GM18519 (cell line): ENCODE measurements around the gene MRPL28.
A peak's percentile ranks its signal among the peaks of the same experiment; 100 is the strongest.
"Not testable (repeated sequence)": the region's sequence is repeated elsewhere in the genome, so short reads cannot be mapped to it uniquely, and the experiment has no call there.

Source experiments
- ATAC-seq: cut with Tn5 transposase; IDR thresholded peaks from one replicate; pipeline ENCODE4 v1.9.1; 2021; ENCODE audit warnings: mild to moderate bottlenecking, moderate library complexity; ENCODE audit not compliant: unreplicated experiment, low FRiP score

MRPL28 gene

GRCh38 chr16:392450-393030 is 22.2 kb upstream of the MRPL28 start:
- no peak for ATAC-seq

DNA sequence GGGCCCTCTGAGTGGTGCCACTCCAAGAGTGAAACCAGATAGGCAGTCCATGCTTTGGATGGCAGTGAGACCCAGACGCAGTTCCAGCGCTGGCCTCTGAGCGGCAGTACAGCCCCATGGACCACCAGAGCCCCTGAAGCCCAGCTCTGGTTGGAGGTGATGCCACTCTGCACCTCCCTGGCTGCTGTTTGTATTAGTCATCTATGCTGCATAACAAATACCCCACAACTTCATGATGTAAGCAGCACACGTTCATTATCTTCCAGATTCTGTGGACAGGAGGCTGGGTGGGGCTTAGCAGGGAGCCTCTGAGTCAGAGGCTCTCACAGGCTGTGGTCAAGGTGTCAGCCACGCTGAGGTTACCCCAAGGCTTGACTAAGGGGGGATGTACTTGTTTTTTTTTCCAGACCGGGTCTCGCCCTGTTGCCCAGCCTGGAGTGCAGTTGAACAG is 21.6 kb upstream of the MRPL28 start:
- no peak for ATAC-seq

DNA sequence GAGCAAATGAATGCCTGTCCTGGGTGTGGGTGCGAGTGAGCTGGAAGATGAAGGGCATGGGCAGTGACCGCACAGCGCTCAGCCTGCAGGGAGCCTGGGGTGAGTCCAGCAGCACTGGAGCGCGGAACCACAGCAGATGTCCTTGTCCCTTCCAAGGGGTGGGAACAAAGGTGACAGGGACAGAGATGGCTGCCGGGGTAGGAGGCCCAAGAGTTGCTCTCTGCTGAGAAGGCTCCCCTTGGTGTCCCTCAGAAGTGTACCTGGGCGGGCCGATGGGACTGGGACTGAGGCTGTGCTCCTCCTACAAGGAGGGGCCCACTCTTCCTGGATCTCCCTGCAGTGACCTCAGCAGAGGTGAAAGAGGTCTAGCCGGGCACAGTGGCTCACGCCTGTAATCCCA is 19.0 kb upstream of the MRPL28 start:
- no peak for ATAC-seq

DNA sequence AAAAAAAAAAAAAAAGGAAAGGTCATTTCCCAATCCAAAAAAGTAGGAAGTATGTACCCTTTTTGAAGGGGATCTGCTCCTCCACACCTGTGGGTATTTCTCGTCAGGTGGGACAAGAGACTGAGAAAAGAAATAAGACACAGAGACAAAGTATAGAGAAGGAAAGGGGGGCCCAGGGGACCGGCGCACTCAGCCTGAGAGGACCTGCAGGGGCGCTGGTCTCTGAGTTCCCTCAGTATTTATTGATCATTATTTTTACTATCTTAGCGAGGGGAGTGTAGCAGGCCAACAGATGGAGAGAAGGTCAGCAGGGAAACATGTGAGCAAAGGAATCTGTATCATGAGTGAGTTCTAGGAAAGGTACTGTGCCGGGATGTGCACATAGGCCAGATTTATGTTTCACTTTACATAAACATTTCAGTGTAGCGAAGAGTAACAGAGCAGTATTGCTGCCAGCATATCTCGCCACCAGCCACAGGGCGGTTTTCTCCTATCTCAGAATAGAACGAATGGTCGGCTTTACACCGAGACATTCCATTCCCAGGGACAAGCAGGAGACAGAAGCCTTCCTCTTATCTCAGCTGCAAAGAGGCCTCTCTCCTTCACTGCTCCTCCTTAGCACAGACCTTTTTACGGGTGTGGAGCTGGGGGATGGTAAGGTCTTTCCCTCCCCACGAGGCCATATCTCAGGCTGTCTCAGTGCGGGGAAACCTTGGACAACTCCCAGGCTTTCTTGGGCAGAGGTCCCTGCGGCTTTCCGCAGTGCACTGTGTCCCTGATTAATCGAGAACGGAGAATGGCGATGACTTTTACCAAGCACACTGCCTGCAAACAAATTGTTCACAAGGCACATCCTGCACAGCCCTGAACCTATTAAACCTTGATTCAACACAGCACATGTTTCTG is 17.7 kb upstream of the MRPL28 start:
- not testable (repeated sequence) for ATAC-seq

GRCh38 chr16:386641-387156 is 16.4 kb upstream of the MRPL28 start:
- ATAC-seq, result no peak

DNA sequence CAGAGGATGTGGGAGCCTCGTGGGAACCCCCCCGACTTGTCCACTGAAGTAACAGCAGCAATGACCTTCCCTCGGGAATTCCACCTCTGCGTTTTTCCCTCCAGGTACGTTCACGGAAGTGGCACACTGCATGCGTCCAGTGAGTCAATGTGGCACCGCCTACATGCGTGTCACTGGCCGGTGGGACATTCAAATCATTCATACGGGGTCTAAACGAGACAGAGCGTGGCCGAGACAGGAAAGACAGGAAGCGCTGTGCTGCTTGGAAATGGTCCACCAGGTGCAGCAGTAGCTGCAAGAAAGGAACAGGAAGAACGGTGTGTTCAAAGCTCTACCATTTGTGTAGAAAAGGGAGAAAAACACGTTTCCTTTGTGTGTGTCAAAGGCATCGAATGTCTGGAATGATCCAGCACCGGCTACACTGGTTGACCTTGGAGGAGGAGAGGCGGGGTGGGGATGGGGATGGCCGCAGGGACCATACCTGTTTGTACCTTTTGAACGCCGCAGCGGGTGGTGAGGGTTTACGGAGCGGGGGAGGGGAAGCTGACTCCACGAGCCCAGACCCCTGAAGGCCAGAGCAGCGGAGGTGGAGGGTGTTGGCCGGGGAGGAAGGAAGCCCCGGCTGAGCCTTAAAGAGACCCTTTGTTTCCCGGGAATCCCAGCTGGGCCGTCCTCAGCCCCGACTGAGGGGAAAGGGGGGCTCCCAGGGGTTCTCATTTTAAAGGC is 13.2 kb upstream of the MRPL28 start:
- ATAC-seq, result no peak

GRCh38 chr16:381789-382717 is 11.7 kb upstream of the MRPL28 start, which contains the start of gene PGAP6:
Gene PGAP6, minus strand, starts transcription at chr16:381978. Its CDS starts 157 bp downstream, at chr16:381821.
- ATAC-seq, result peak; percentile 31

GRCh38 chr16:381012-381788 is 10.9 kb upstream of the MRPL28 start:
- ATAC-seq, result peak; percentile 7

DNA sequence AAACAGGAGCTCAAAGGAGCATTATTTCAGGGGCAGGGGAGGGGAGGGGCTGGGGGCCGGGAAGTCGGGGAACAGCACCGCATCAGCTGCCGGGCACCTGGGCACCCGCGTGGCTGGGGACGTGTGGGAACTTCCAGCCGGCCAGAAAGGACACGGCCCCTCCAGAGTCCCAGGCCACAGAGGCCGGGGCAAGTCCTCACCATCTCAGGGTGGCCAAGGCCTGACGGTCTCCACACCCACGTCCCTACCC is 10.3 kb upstream of the MRPL28 start:
- no peak for ATAC-seq

DNA sequence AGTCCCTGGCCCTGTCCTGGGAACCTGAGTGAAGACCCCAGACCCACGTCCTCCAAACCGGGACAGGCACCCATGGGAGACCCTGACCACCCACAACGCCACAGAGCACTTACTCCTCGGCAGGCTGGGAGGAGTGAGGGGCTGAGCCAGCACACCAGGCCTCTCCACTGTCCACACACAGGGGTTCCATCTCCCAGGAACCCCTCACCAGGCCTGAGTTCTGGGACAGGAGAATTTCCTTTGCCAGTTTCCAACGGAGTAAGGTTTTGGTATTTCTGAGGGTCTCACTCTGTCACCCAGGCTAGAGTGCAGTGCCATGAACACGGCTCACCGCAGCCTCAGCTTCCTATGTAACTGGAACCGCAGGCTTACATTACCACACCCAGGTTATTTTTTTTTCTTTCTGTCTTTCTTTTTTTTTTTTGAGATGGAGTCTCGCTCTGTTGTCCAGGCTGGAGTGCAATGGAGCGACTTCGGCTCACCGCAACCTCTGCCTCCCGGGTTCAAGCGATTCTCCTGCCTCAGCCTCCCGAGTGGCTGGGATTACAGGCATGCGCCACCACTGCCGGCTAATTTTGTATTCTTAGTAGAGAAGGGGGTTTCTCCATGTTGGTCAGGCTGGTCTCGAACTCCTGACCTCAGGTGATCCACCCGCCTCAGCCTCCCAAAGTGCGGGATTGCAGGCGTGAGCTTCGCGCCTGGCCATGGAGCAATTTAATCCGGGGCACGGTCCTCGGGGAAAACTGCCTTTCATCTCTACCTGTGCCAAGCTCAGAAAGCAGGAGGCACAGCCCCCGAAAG is 9.8 kb upstream of the MRPL28 start:
- ATAC-seq, result no peak

DNA sequence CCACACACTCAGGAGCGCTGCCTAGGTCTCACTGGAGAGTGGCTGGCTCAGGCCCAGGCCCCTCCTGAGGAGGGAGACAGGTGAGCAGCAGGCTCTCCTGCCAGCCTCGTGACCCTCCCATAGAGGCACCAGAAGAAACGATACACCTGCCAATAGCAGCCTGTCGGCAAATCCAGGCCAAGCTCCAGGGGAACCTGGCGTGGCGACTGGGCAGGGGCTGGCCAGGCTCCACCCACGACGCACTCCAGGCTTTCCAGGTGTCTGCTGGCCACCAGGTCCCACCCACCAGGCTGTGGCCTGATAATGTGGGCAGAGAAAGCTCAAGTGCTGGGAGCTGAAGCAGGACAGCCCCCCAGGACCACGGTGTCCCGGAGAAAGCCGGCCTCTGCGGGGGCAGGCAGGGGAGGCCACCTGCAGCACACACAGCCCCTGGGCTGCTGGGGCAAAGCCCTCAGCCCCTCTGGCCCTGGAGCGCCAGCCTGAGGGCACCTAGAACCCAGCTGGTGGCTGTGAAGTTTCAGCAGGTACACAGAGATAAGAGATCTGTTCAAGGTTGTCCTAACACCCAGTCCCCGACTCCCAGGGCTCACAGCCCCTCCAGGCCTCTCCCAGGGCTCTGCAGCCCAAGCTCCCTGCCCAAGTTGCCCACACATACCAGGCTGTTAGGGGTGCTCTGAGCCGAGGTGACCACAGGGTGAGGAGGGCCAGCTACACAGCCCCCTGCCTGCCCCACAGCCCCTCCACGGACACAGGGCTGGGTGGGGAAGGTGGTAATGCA is 9.0 kb upstream of the MRPL28 start:
- ATAC-seq, result no peak

- ATAC-seq, result no peak
These were observed 8.5 kb upstream of the MRPL28 start for GRCh38 chr16:378821-379182.

DNA sequence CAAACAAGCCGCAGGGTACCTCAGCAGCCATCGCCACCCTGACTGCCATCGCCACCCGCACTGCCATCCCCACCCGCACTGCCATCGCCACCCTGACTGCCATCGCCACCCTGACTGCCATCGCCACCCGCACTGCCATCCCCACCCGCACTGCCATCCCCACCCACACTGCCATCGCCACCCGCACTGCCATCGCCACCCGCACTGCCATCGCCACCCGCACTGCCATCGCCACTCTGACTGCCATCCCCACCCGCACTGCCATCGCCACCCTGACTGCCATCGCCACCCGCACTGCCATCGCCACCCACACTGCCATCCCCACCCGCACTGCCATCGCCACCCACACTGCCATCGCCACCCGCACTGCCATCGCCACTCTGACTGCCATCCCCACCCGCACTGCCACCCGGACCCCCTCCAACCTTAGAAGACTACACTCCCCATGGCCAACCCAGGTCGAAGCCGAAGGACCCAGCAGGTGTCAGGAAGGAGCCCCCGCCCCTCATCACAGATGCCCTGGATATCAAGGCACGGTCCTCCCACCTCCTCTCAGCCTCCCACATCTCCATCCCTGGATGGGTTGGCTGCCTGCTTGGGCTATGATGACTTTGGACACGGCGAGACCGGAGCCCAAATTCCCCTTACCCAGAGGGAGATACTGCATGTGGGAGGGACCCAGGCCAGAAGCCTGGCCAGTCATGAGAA is 7.9 kb upstream of the MRPL28 start:
- not testable (repeated sequence) for ATAC-seq

DNA sequence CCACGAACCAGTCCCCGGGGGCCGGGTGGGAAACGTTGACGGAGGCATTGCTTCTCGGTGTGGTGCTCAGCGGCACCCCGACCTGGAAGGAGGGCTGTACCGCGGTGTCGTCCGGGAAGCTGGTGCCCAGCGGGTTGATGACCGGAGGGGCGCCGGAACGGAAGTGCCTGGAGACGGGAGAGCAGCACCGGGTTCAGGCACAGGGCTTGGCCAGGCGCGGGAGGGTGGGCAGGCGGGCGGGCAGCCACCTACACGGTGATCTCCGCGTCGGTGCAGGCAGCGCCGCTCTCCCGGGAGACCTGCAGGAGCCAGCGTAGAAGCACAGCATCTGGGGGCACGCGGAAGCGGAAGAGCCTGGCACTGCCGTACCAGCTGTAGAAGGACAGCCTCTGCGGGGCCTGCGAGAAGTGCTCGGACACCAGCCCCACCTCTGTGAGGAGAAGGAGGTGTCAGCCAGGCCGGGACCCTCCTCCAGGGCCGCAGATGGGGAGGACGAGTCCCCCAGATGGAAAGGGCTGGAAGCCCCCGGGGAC is 7.1 kb upstream of the MRPL28 start:
- no peak for ATAC-seq

DNA sequence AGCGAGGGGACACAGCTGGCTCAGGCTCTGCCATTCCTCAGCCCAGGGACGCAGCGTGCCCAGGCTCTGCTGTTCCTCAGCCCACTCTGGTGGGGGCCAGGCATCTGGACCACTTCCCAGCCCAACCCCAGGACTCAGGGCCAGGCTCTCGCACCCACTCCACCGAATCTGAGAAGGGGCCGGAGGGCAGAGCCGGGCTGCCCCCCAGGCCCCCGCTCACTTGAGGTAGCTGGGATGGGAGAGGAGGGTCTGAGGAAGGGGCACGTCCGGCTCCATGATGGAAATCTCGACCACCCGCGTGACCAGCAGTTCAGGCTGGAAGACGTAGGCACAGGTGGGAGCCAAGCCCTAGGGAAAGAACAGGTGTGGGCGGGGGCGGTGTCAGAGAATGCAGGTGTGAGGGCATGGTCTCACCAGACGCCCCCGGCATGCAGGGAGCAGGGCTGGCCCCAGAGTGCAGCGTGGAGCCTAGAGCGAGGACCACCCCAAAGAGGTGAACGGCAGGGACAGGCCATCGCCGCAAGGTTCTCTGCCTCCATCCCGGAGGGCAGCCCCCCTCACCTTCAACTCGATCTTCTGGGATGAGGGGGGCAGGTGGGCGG is 6.6 kb upstream of the MRPL28 start:
- no peak for ATAC-seq

DNA sequence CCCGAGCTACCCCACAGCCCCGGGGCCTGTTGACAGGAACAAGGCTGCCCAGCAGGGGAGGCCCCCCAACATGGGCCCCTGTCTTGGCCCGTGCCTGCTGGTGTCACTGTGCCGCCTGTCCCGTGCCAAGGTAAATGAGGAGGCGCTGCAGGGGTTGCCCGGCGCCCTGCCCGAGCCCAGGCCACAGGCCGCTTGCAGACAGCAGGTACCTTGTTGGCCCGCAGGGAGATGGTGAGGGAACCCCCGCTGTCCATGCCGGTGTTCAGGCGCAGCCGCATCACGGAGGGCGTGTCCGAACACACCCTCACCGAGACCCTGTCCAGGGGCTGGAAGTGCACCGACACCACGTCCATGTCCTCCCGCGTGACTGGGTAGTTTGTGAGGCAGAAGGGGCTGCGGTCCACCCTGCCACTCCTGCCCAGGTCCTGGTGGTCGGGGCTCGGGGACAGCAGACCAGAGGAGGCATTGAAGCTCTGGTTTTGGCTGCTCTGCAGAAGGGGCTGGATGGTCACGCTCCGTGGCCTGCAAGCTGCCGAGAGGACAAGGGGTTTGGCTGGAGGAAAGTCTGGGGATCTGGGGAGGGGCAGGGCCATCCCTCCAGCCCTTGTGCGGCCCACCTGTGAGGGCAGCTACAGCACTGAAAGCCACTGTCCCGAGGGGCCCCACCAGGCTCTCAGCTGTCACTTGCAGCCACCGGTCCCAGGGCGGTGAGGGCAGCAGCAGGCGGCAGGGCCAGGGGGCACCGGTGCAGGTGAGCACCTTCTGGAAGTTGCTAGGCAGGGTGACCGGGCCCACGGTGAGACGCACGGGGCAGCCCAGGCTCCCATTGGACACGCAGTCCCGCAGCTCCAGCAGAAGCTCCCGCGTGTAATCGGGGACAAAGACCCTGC is 5.8 kb upstream of the MRPL28 start:
- no peak for ATAC-seq
